NCI-H2227 (cell line): ENCODE data around the gene MYBPC3.

Experiments used
- DNase-seq: peaks from one replicate; lab custom pipeline; 2025; ENCODE audit not compliant: unreplicated experiment; lab: John Stamatoyannopoulos, UW

The MYBPC3 gene

DNA sequence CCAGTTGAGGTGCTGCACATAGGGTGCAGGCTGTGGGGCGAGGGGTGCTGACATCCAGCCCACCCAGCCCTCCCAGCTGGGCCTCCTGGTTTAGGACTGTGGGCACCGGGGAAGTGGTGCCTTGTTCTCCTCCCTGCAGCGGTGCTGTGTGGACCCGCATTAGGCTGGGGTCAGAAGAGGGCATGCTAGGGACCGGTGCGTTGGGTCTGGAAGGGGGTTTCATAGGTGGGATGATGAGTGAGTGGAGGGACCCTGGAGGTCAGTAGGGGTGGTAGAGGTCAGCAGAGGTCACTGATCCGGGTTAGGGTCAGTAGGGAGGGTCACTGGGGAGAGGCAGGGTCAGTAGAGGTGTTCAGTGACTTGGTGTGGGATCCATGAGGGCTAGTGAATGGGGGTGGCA is 6.7 kb upstream of the MYBPC3 start:
- DNase-seq, result no peak

GRCh38 chr11:47358731-47359051 is 6.2 kb upstream of the MYBPC3 start:
- DNase-seq, result no peak

DNA sequence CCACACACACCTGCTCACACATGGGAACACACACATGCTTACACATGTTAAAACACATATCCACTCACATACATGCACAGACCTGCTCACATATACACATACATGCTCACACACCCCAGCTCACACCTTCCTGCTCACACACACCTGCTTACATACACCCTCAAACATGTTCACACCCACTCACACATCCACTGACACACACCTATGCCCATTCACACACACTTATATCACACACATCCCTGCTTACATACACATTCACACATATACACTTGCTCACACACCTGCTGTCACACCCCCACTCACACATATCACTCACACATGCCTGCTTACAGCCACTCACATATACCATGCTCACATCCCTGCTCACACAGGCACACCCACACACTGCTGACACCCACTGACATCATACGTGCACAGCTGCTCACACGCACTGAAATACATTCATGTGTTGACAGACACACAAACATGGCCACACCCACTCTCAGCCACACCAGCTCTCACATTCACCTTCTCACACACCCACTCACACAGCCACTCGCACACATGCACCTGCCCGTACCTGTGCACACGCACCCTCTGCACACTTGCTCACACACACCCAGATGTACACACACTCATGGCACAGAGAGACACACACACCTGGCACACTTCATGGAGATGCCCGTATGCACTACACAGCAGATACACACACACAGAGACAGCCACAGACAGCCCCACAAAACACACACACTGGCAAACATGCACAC is 5.7 kb upstream of the MYBPC3 start:
- DNase-seq, result no peak

GRCh38 chr11:47356998-47357329 is 4.5 kb upstream of the MYBPC3 start:
- no peak for DNase-seq

- no peak for DNase-seq
These were observed 3.9 kb upstream of the MYBPC3 start for GRCh38 chr11:47356129-47356997.

DNA sequence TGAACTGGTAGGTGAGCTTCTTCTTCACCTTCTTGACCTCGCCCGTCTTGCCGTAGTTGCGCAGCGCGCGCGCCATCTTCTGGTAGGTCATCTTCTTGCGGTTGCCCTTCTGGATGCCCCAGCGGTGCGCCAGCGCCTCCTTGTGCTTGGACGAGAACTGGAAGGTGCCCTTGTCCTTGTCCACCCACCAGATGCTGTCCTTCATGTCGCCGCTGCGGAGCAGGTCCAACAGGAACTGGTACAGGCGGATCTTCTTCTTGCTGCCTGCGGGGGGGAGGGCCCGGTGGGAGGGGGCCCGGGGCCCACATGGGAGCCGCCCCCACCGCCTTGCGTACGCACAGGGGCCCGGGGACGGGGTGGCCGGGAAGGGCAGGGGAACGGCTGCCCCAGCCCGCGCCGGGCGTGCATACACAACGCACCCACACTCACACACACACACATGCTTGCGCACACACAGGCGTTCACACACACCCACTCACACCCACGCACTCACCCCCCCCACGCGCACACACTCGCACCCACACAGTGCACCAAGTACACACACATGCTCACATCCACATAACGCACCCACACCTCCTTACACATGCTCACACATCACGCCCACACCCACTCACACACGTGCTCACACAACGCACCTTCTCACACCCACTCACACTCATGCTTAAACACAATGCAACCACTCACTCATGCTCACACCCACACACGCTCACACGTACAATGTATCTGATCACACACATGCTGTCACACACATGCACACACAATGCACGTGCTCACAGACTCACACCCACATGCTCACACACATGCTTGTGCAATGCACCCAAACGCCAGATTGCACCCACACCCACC is 3.0 kb upstream of the MYBPC3 start:
- peak; percentile 95 for DNase-seq

DNA sequence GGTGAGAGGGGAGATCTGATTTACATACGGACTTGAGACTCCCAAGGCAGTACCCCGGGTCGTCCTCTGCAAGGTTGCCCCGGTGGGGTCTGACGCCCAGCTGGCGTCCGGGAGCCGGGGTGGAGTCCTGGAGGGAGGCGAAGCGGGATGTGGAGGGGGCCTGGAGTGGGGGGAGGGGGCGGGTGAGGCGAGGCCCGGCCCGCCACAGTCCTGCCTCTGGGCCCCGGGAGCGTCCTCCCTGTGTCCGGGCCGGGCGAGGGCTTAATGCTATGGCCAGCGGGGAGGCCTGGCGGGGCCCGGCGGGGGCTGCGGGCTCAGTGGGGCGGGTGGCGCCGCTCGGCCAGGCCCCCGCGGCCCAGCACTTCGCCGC is 2.4 kb upstream of the MYBPC3 start:
- DNase-seq, result no peak

DNA sequence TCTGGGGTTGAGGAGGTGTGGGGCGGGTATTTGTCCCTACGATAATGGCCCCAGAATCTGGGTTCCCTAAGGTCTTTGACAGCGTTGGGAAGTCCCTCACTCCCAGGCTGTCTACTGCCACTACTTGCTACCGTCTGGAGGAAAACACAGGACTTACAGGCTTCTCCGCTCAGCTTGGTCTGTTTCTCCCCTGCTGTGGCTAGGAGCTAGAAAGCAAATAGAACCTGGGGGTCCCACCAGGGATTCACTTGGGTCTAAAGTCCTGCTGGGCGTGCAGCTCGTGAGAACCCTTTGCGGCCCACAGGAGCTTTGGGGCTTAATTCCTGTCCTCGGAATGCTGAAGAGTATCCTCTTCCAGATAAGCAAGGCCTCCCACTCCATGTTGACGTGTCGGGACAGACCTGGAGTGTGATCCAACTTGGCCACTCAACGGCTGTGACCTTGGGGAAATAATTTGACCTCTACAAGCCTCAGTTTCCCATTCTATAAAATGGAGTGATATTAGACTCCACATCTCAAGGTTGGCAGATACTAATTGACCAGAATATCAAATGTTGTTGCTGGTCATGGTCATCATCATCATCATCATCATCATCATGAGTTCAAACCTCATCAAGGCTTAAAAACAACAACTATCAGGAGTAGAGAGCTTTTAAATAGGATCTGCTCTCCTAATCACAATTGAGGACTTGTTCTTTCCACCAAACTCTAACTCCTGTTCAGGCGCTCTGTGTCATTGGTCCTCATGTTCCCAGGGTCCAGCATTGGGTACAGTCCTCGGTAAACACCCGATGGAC is 1.7 kb upstream of the MYBPC3 start:
- no peak for DNase-seq

- DNase-seq, result no peak
These were observed 1.1 kb downstream of the MYBPC3 start for GRCh38 chr11:47351156-47352126.

- DNase-seq, result no peak
These were observed 2.2 kb downstream of the MYBPC3 start for GRCh38 chr11:47350315-47350714.

DNA sequence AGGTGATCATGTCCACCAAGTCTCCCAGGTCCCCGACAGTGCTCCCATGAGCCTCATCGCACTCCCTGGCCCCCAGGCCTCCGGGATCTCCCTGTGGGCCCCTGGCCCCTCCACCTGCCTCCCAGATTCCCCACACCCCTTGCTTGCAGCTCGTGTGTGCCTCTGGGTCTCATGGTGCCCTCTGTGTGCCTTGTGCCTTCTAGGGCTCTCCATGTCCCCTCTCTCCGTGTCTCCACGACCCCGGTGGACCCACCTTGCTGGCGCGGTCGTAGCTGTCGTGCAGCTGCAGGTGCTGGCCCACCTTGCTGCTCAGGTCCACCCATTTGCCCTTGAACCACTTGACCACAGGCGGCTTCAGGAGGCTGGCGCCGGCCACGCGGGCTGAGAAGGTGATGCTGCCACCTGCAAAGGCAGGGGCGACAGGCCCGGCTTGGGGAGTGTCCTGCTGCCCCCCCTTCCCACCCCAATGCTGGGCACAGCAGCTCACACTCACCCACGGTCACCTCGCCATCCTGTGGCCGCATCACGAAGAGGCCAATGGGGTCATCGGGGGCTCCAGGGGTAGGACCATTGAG is 2.9 kb downstream of the MYBPC3 start:
- no peak for DNase-seq

DNA sequence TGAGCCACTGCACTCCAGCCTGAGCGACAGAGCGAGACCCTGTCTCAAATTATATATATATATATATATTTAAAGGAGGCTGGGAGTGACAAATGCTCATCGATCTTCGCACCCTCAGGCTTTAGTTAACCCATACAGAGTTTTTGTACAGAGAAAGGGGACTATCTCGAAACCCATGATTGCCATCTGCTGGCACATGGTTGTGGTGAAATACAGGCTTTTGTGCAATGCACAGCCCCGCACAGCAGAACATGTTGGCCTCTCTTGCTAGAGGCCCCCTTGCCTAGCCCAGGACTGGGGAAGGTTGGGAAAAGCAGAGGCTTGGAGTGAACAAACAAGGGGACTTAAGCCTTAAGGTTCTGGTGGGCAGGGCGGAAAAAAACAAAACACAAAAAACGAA is 3.6 kb downstream of the MYBPC3 start:
- no peak for DNase-seq

- no peak for DNase-seq
These were observed 4.2 kb downstream of the MYBPC3 start for GRCh38 chr11:47348131-47348802.

- DNase-seq, result no peak
These were observed 5.4 kb downstream of the MYBPC3 start for GRCh38 chr11:47347137-47347536.

GRCh38 chr11:47345890-47346563 is 6.5 kb downstream of the MYBPC3 start:
- DNase-seq, result no peak

DNA sequence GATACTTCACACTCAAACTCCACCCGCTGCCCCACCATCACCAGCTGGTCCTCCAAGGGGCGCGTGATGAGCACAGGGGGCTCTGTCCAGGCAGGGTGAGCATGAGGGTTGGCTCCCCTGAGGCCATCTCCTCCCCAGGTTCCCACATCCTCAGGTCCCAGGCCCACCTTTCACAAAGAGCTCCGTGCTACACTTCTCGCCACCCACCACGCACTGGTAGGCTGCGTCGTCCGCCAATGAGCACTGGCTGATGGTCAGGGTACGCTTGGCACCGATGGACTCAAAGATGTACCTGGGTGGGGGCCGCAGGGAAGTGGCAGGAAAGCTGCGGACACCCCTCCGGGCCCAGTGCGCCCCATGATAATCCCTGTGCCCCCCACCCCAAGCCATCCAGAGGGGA is 9.6 kb downstream of the MYBPC3 start:
- DNase-seq, result no peak

DNA sequence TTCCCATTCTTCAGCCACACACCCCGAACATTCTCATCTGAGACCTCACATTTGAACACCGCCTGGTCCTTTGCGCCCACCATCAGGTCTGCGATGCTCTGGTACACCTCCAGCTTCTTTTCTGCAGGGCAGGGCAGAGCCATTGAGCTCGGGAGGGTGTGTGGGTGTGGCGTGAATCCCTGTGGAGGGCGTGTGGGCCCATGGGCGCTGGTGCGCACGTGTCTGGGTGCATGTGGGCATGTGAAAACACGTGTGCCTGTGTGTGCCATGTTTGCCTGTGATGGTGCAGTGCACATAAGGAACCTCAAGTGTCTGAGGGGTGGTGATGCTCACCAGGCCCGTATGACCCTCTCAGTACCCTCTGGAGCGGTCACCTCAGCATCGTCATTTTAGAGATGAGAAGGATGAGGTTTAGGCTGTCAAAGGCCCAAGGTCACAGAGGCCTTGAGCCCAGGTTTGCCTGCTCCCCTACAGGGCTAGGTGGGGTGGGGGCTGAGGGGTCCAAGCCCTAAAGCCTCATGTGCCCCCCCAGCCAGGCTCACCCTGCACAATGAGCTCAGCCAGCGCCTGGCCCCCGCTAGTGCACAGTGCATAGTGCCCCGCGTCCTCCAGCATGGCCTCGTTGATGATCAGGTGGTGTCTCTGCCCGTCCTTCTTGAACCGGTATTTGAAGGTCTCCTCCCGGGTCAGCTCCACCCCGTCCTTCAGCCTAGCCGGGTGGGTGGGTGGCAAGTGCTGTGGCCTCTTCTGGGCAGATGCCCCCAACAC is 10.3 kb downstream of the MYBPC3 start:
- DNase-seq, result no peak
